ENCODE data around the gene MARCHF4.
A peak's percentile ranks its signal among the peaks of the same experiment; 100 is the strongest.

Gene MARCHF4

GRCh38 chr2:216371721-216372702, at the start of gene MARCHF4:
MARCHF4 (minus strand) TSS chr2:216372483; CDS start chr2:216370260, 2,223 bp downstream.
- H3K36me3 Mint-ChIP-seq (ENCODE audit: low read depth) = no peaks in the 10 kb centered on the region
- H3K9me3 Mint-ChIP-seq = no peaks in the 10 kb centered on the region
- peaks cover 12% of the 10 kb centered on the region for H3K4me1 Mint-ChIP-seq (ENCODE audit: low read depth)
- H3K27ac Mint-ChIP-seq = no peak within 1 kb of the TSS
- intact Hi-C loops (cut with micrococcal nuclease) = no loop called here
- peaks cover 75% of the 10 kb centered on the region for H3K27me3 Mint-ChIP-seq
- H3K4me3 Mint-ChIP-seq = no peak within 1 kb of the TSS

GRCh38 chr2:216420367-216421101, 48.3 kb upstream of the MARCHF4 start:
- Mint-ChIP-seq H3K36me3 (ENCODE audit: low read depth) (peaks cover 93% of the 10 kb centered on the region), H3K27ac (no peak overlapping the region)
- intact Hi-C loops (cut with micrococcal nuclease) = no loop called here

GRCh38 chr2:216418981-216419380, 46.7 kb upstream of the MARCHF4 start:
- Mint-ChIP-seq H3K36me3 (ENCODE audit: low read depth) (peaks cover 88% of the 10 kb centered on the region), H3K27me3 (no peaks in the 10 kb centered on the region), H3K4me1 (ENCODE audit: low read depth) (peaks cover 11% of the 10 kb centered on the region), H3K27ac (no peak overlapping the region), H3K4me3 (no peak overlapping the region), H3K9me3 (no peaks in the 10 kb centered on the region)
- intact Hi-C loops (cut with micrococcal nuclease) = no loop called here

More at GRCh38 chr2:216420367-216421101, 48.3 kb upstream of the MARCHF4 start:
- no peak overlapping the region for H3K4me3 Mint-ChIP-seq
- peaks cover 13% of the 10 kb centered on the region for H3K9me3 Mint-ChIP-seq
- H3K27me3 Mint-ChIP-seq = no peaks in the 10 kb centered on the region
- H3K4me1 Mint-ChIP-seq (ENCODE audit: low read depth) = peaks cover 11% of the 10 kb centered on the region

- H3K36me3 Mint-ChIP-seq (ENCODE audit: low read depth) = peaks cover 71% of the 10 kb centered on the region
- no peak overlapping the region for H3K4me3 Mint-ChIP-seq
- H3K27ac Mint-ChIP-seq = no peak overlapping the region
- H3K9me3 Mint-ChIP-seq = no peaks in the 10 kb centered on the region
- H3K27me3 Mint-ChIP-seq = no peaks in the 10 kb centered on the region
- peaks cover 16% of the 10 kb centered on the region for H3K4me1 Mint-ChIP-seq (ENCODE audit: low read depth)
- intact Hi-C loops (cut with micrococcal nuclease) = no loop called here
These were observed 44.5 kb upstream of the MARCHF4 start for GRCh38 chr2:216416571-216417307.

- Mint-ChIP-seq H3K36me3 (ENCODE audit: low read depth) (peaks cover 59% of the 10 kb centered on the region), H3K27ac (no peak overlapping the region), H3K4me3 (no peak overlapping the region), H3K4me1 (ENCODE audit: low read depth) (peaks cover 16% of the 10 kb centered on the region), H3K27me3 (no peaks in the 10 kb centered on the region), H3K9me3 (no peaks in the 10 kb centered on the region)
- intact Hi-C loops (cut with micrococcal nuclease) = no loop called here
These were observed 43.3 kb upstream of the MARCHF4 start for GRCh38 chr2:216415541-216415940.

GRCh38 chr2:216414772-216415319, 42.6 kb upstream of the MARCHF4 start:
- no peak overlapping the region for H3K27ac Mint-ChIP-seq
- peaks cover 16% of the 10 kb centered on the region for H3K4me1 Mint-ChIP-seq (ENCODE audit: low read depth)
- H3K27me3 Mint-ChIP-seq = no peaks in the 10 kb centered on the region
- H3K9me3 Mint-ChIP-seq = no peaks in the 10 kb centered on the region
- intact Hi-C loops (cut with micrococcal nuclease) = loop anchor here (5.0 kb wide), 1 partner anchor 303 kb away; no protein-coding TSS in a partner anchor
- peaks cover 52% of the 10 kb centered on the region for H3K36me3 Mint-ChIP-seq (ENCODE audit: low read depth)
- H3K4me3 Mint-ChIP-seq = no peak overlapping the region

GRCh38 chr2:216413882-216414281, 41.6 kb upstream of the MARCHF4 start:
- Mint-ChIP-seq H3K27ac (no peak overlapping the region), H3K27me3 (no peaks in the 10 kb centered on the region), H3K4me3 (no peak overlapping the region), H3K4me1 (ENCODE audit: low read depth) (peaks cover 16% of the 10 kb centered on the region), H3K36me3 (ENCODE audit: low read depth) (peaks cover 43% of the 10 kb centered on the region), H3K9me3 (no peaks in the 10 kb centered on the region)
- intact Hi-C loops (cut with micrococcal nuclease) = loop anchor here (5.0 kb wide), 1 partner anchor 302 kb away; no protein-coding TSS in a partner anchor

GRCh38 chr2:216412022-216412999, 40.0 kb upstream of the MARCHF4 start, which contains the start of gene SMARCAL1:
SMARCAL1 (plus strand) TSS chr2:216412484; CDS start chr2:216414705, 2,221 bp downstream.
- Mint-ChIP-seq H3K27me3 (peaks cover 2% of the 10 kb centered on the region), H3K36me3 (ENCODE audit: low read depth) (peaks cover 28% of the 10 kb centered on the region), H3K27ac (peak within 1 kb of the TSS; percentile 93), H3K4me3 (peak within 1 kb of the TSS; percentile 96), H3K4me1 (ENCODE audit: low read depth) (peaks cover 10% of the 10 kb centered on the region), H3K9me3 (no peaks in the 10 kb centered on the region)
- intact Hi-C loops (cut with micrococcal nuclease) = loop anchor here (1.0 to 5.0 kb wide), 2 partner anchors 86 to 300 kb away; partner anchors contain the start of gene RPL37A

- intact Hi-C loops (cut with micrococcal nuclease) = loop anchor here (5.0 kb wide), 1 partner anchor 298 kb away; no protein-coding TSS in a partner anchor
- Mint-ChIP-seq H3K36me3 (ENCODE audit: low read depth) (peaks cover 17% of the 10 kb centered on the region), H3K9me3 (no peaks in the 10 kb centered on the region), H3K4me1 (ENCODE audit: low read depth) (peaks cover 5% of the 10 kb centered on the region), H3K4me3 (no peak overlapping the region), H3K27me3 (peaks cover 4% of the 10 kb centered on the region), H3K27ac (no peak overlapping the region)
These were observed 38.3 kb upstream of the MARCHF4 start for GRCh38 chr2:216410550-216410949.

- Mint-ChIP-seq H3K27ac (no peak overlapping the region), H3K4me1 (ENCODE audit: low read depth) (peaks cover 4% of the 10 kb centered on the region), H3K4me3 (no peak overlapping the region), H3K9me3 (no peaks in the 10 kb centered on the region), H3K27me3 (peaks cover 5% of the 10 kb centered on the region), H3K36me3 (ENCODE audit: low read depth) (peaks cover 6% of the 10 kb centered on the region)
- intact Hi-C loops (cut with micrococcal nuclease) = no loop called here
These were observed 36.4 kb upstream of the MARCHF4 start for GRCh38 chr2:216408426-216409290.

- Mint-ChIP-seq H3K9me3 (no peaks in the 10 kb centered on the region), H3K27me3 (peaks cover 5% of the 10 kb centered on the region), H3K4me3 (no peak overlapping the region), H3K36me3 (ENCODE audit: low read depth) (no peaks in the 10 kb centered on the region), H3K27ac (no peak overlapping the region), H3K4me1 (ENCODE audit: low read depth) (no peaks in the 10 kb centered on the region)
- intact Hi-C loops (cut with micrococcal nuclease) = no loop called here
These were observed 34.5 kb upstream of the MARCHF4 start for GRCh38 chr2:216406826-216407225.

Measured in dendritic cell treated with granulocyte-macrophage colony-stimulating factor and Interleukin-4, amounts not matched to agents 40 ng/mL and 50 ng/mL, for 4 days (primary cell).